Measurements from ENCODE around the gene PLEKHG2. TPM values are rescaled to one million over a fixed set of nuclear protein-coding genes. Genes with fewer than 3 reads are reported as not detected.

The PLEKHG2 gene
- total RNA-seq, 2 donors from 2014 or later, result 119 to 129 TPM

DNA sequence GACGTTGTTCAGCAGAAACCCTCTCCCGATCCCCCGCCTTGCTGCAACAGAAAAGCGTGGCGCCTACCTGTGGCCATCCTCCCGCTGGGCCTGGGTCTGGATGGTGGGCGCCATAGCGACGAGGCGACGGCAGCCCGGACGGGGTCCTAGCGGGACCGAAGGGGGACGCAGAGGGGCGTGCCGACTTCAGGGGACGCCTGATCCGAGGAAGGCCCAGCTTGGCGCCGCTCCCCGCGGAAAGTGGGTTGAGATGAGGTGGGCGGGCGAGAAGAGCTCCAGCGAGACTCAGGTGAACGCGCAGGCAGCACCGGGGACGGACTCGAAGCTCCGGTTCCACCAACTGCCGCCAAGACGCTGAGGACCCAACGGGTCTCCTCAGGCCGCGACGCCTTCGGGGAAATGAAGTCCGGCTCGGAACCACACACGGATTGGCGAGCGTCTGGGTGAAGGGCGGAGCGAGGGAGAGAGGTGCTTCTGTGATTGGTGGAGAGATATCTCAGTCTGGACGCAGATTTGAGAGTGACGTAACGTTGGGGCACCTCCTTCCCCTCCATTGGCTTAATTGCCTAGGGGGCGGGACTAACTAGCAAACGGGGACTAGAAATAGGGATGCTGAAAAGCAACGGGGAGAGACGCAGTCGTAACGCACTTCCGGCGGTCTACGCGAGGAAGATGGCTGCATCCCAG lies 21.6 kb upstream of the PLEKHG2 start, which contains the start of the genes MED29 and PAF1:
Gene MED29, plus strand, starts transcription at position 628 of the 687 bp plus-strand sequence. Its CDS starts 45 bp downstream, at position 673.
Gene PAF1, minus strand, starts transcription at position 356 of the 687 bp plus-strand sequence. Its CDS starts 242 bp downstream, at position 114.
- DNase-seq (peak; percentile 87 to 95 (median 88)), ATAC-seq (peak; percentile 92)
- Mint-ChIP-seq H3K27me3 (no peaks in the 10 kb centered on the region), H3K4me3 (peak within 1 kb of the TSS; percentile 98), H3K27ac (peak within 1 kb of the TSS; percentile 97), H3K36me3 (ENCODE audit: low read depth) (peaks cover 8% of the 10 kb centered on the region), H3K4me1 (peaks cover 33% of the 10 kb centered on the region)
- H3K9me3 ChIP-seq (ENCODE audit: control insufficient read depth, low read length, poor library complexity, severe bottlenecking), result no peaks in the 10 kb centered on the region

DNA sequence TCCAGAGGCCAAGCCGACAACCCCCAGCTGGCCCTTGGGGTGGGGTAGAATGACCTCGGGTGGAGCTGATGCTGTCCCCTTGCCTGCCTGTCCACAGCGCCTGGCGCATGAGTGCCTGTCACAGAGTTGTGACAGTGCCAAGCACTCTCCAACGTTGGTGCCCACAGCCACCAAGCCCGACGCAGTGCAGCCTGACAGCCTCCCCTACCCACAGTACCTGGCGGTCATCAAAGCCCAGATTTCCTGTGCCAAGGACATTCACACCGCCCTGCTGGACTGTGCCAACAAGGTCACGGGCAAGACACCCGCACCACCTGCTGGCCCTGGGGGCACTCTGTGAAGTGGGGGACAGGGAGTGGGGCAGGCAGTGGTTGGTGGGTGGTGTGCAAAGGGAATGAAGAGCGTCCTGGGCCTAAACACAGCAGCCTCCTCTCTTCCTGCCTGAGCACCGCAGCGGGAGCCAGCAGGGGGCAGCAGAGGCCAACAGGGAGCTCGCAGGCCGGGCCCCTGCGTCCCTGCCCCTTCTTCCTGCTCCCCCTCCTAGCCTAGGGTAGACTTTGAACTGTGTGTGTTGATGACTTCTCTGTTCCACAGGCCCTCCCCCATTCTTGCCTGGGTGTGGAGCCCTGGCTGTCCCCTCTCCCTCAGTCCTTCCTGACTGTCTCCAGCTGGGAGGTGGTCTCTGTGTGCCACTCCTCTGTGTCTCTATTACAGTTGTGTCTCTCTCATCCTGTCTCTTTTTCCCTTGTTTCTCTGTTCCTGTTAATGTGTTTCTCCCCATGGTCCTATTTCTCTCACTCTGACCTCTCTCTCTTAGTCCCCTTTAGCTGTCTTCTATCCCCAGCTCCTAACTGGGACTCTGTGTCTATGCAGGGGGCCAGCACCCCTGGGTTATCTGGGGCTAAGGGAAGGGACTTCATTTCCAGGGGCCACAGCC lies 14.8 kb upstream of the PLEKHG2 start:
- no peaks in the 10 kb centered on the region for H3K36me3 Mint-ChIP-seq (ENCODE audit: low read depth)
- H3K4me1 Mint-ChIP-seq, result peaks cover 43% of the 10 kb centered on the region
- H3K9me3 ChIP-seq (ENCODE audit: control insufficient read depth, low read length, poor library complexity, severe bottlenecking), result no peaks in the 10 kb centered on the region
- H3K4me3 Mint-ChIP-seq, result peak overlapping the region; percentile 71
- H3K27ac Mint-ChIP-seq, result peak overlapping the region; percentile 99
- ATAC-seq, result peak; percentile 52
- DNase-seq, result peak; percentile 85 to 94 (median 89)
- H3K27me3 Mint-ChIP-seq, result no peaks in the 10 kb centered on the region

DNA sequence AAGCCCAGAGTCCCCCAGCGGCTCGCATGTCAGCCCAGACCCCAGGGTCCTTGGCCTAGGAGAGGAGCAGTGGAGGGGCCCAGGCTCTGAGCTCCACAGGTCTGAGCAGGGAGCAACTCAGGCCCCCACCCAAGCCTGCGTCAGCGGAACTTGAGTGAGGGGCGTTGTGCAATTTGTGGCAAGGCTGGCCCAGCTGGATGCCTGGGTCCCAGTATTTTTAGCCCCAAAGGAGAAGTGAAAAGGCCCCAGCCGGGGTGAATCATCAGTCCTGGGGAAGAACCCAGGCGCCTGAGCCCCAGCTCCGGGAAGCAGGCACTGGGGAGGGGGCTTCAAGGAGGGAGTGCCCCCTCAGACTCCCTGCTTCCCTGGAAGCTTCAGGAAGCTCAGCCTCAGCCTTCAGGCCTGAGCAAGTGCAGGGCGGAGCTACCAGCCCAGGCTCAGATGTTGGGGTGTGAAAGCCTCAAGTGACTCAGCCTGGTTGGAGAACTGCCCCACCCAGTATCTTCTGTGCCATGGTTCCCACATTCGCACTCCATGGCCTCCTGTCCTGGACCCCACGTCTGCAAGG lies 14.1 kb upstream of the PLEKHG2 start:
- no peaks in the 10 kb centered on the region for H3K36me3 Mint-ChIP-seq (ENCODE audit: low read depth)
- H3K27me3 Mint-ChIP-seq, result no peaks in the 10 kb centered on the region
- peak overlapping the region; percentile 99 for H3K27ac Mint-ChIP-seq
- DNase-seq (no peak), ATAC-seq (no peak)
- peaks cover 45% of the 10 kb centered on the region for H3K4me1 Mint-ChIP-seq
- H3K9me3 ChIP-seq (ENCODE audit: control insufficient read depth, low read length, poor library complexity, severe bottlenecking), result no peaks in the 10 kb centered on the region
- H3K4me3 Mint-ChIP-seq, result peak overlapping the region; percentile 71

DNA sequence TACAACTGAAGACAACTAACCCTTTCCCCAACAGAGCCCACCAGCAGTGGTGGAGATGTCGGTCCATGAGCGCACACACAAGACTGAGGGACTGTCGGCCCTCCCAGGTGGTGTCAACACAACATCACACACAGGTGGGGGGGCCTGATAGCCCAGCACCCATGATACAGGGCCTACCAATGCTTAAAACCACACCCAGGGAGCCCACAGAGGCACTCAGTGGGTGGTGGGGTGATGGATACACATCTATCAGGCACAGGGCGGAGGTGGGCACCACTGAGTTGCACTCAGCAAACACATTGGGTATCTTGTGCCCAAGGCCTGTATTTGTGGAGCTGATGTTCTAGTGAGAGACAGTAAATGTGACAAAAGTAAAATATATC lies 12.8 kb upstream of the PLEKHG2 start:
- DNase-seq, result no peak
- peak overlapping the region; percentile 41 for H3K4me3 Mint-ChIP-seq
- no peaks in the 10 kb centered on the region for H3K9me3 ChIP-seq (ENCODE audit: control insufficient read depth, low read length, poor library complexity, severe bottlenecking)
- H3K36me3 Mint-ChIP-seq (ENCODE audit: low read depth), result no peaks in the 10 kb centered on the region
- peak overlapping the region; percentile 99 for H3K27ac Mint-ChIP-seq
- H3K4me1 Mint-ChIP-seq, result peaks cover 45% of the 10 kb centered on the region
- no peak for ATAC-seq
- H3K27me3 Mint-ChIP-seq, result no peaks in the 10 kb centered on the region

DNA sequence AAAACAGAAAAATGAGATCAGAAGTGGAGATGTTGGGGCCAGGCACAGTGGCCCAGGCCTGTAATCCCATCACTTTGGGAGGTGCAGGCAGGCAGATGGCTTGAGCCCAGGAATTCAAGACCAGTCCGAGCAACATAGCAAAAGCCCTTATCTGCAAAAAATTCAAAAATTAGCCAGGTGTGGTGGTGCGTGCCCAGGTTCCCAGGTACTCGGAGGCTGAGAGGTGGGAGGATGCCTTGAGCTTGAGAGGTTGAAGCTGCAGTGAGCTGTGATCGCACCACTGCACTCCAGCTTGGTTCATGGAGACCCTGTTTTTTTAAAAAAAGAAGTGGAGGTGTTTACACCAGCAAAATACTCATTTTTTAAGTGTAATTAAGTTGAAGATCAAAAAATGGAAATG lies 12.4 kb upstream of the PLEKHG2 start:
- no peaks in the 10 kb centered on the region for H3K9me3 ChIP-seq (ENCODE audit: control insufficient read depth, low read length, poor library complexity, severe bottlenecking)
- Mint-ChIP-seq H3K27me3 (no peaks in the 10 kb centered on the region), H3K4me1 (peaks cover 41% of the 10 kb centered on the region), H3K4me3 (peak overlapping the region; percentile 41), H3K27ac (peak overlapping the region; percentile 99), H3K36me3 (ENCODE audit: low read depth) (no peaks in the 10 kb centered on the region)
- ATAC-seq (no peak), DNase-seq (no peak)

DNA sequence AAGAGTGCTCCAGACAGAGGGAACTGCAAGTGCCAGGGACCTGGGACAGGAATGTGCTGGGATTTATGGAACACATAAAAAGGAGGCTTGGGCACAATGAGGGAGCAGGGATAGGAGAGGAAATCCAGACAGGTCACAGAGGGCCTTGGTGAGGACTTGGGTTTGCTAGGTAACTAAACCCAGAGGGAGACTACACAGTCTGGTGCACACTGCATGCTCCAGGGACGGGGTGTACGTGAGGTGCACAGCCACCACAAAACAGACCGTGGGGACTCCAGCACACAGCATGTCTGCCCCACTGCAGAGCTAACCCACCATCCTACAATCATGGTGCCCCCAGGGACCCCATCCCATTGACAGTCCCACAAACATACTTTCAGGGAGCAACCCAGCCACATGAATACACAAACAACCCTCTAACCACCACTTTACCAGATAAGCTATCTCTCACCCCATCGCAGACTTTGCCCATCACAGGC lies 11.4 kb upstream of the PLEKHG2 start:
- no peak for ATAC-seq
- no peak for DNase-seq
- H3K27me3 Mint-ChIP-seq, result no peaks in the 10 kb centered on the region
- H3K36me3 Mint-ChIP-seq (ENCODE audit: low read depth), result peaks cover under 1% of the 10 kb centered on the region
- H3K9me3 ChIP-seq (ENCODE audit: control insufficient read depth, low read length, poor library complexity, severe bottlenecking), result no peaks in the 10 kb centered on the region
- H3K27ac Mint-ChIP-seq, result peak overlapping the region; percentile 99
- peaks cover 40% of the 10 kb centered on the region for H3K4me1 Mint-ChIP-seq
- peak overlapping the region; percentile 89 for H3K4me3 Mint-ChIP-seq

DNA sequence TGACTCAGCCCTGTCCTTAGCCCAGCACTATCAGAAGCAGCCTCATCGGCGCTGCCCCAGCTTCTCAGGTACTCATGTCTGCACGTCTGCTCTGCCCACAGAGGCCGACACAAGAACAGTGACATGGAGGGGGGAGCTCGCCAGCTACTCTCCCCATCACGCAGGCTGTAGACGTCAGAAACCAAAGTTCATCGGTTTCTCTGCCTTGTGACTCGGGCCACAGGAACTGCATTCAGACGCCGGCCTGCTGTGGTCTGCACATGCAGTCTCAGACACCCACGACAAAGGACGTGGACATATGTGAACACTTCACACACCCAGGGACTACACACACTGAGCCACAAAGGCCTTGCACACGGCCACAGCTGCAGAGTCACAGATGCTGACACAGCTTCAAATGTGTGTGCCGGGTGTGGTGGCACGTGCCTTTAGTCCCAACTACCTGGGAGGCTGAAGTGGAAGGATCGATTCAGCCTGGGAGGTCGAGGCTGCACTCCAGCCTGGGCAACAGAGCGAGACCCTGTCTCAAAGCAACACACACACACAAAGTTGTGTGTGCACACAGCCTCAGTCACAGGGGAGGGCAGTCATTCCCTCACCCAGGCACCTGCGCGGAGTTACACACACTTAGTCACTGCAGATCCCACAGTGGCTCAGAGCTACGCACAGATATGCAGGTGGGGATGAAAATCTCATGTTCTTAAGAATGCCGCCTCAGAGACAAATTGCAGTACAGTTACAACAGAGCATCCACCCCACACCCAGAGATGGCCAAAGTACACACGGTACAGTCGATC lies 10.7 kb upstream of the PLEKHG2 start:
- DNase-seq (peak; percentile 68 to 88 (median 74)), ATAC-seq (peak; percentile 63)
- Mint-ChIP-seq H3K27me3 (no peaks in the 10 kb centered on the region), H3K4me1 (peaks cover 44% of the 10 kb centered on the region), H3K4me3 (peak overlapping the region; percentile 89), H3K27ac (peak overlapping the region; percentile 99), H3K36me3 (ENCODE audit: low read depth) (peaks cover 3% of the 10 kb centered on the region)
- H3K9me3 ChIP-seq (ENCODE audit: control insufficient read depth, low read length, poor library complexity, severe bottlenecking), result no peaks in the 10 kb centered on the region

DNA sequence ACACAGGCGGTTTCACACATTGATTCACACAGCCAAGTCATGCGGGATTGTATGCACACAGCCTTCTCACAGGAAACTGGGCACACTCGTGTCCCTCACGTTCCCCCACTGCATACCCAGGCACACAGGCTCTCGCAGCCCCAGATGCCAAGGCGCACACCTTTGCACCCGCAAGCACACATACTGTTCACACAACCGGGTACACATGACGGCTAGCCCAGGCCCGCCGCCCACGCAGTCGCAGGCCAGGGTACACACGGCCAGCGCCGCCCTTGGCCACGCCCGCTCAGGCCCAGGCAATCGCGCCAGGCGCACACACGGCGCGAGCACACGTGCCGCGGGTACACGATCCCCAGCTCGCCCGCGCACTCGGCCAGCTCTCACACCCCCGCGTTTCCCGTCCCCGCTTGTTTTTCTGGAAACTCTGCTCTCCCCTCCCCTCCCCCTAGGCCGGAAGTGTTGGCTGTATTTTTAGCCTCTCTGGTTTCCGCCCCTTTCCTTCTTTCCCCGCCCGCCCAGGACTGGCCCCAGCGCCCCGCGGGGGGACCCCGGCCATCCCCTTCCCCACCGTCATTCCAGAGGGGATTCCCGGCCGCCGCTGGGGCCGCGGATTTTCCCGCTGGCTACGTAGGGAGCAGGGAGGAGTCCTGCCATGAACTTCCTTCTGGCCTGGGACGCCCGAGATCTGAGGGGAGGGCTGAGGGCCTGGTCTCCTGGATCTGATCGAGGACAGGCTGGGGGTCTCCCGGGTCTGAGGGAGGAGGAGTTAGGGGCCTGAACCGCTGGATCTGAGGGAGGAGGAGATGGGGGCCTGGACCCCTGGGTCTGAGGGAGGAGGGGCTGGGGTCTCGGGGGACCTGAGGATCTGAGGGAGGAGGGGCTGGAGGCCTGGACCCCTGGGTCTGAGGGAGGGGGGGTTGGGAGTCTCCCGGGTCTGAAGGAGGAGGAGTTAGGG lies 9.8 kb upstream of the PLEKHG2 start:
- Mint-ChIP-seq H3K27ac (peak overlapping the region; percentile 99), H3K4me1 (peaks cover 48% of the 10 kb centered on the region), H3K36me3 (ENCODE audit: low read depth) (peaks cover 3% of the 10 kb centered on the region), H3K4me3 (peak overlapping the region; percentile 89), H3K27me3 (no peaks in the 10 kb centered on the region)
- no peaks in the 10 kb centered on the region for H3K9me3 ChIP-seq (ENCODE audit: control insufficient read depth, low read length, poor library complexity, severe bottlenecking)
- DNase-seq, result peak; percentile 61 to 83 (median 76)
- peak; percentile 5 for ATAC-seq

DNA sequence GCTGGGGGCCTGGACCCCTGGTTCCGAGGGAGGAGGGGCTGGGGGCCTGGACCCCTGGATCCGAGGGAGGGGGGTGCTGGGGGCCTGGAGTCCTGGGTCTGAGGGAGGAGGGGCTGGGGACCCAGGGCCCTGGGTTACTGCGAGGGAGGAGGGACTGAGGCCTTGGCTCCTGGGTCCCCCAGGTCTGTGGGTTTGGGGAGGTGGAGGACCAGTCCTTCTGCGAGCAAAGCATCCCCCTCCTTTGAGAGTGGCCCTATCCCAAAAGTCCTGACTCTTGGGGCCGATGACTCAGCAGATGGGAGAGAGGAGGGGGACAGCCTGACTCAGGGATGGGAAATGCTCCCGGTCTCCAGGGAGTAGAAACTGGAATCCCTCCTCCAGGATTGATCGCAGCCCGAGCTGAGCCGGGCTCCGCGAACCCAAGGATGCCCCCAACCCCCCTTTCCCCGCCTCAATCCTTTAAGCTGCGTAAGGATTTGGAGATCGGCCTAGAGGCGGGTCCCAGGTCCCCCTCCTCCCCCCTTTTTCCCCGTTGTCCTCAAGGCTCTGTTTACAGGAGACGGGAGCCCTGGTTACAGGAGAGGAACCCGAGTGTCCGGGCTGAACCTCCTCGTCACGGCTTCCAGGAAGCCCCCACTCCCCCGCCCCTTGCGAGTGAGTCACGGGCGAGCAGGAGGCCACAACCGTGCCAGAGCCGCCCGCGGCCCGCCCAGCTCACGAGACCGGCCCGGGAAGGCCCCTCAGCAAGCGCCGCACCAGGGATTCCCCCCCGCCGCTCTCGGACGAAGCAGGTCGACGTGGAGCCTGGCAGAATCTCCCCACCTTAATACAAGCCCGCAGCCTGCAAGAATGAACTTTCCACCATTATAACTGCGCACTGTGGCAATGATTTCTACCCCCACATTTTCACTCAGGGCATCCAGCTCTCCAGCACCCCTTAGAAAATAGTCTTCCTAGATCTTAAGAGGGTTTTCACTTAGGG lies 8.8 kb upstream of the PLEKHG2 start:
- ATAC-seq, result peak; percentile 52
- H3K9me3 ChIP-seq (ENCODE audit: control insufficient read depth, low read length, poor library complexity, severe bottlenecking), result no peaks in the 10 kb centered on the region
- no peaks in the 10 kb centered on the region for H3K27me3 Mint-ChIP-seq
- peak; percentile 96 to 98 (median 97) for DNase-seq
- H3K36me3 Mint-ChIP-seq (ENCODE audit: low read depth), result peaks cover 12% of the 10 kb centered on the region
- H3K27ac Mint-ChIP-seq, result peak overlapping the region; percentile 99
- H3K4me3 Mint-ChIP-seq, result peak overlapping the region; percentile 89
- H3K4me1 Mint-ChIP-seq, result peaks cover 51% of the 10 kb centered on the region

DNA sequence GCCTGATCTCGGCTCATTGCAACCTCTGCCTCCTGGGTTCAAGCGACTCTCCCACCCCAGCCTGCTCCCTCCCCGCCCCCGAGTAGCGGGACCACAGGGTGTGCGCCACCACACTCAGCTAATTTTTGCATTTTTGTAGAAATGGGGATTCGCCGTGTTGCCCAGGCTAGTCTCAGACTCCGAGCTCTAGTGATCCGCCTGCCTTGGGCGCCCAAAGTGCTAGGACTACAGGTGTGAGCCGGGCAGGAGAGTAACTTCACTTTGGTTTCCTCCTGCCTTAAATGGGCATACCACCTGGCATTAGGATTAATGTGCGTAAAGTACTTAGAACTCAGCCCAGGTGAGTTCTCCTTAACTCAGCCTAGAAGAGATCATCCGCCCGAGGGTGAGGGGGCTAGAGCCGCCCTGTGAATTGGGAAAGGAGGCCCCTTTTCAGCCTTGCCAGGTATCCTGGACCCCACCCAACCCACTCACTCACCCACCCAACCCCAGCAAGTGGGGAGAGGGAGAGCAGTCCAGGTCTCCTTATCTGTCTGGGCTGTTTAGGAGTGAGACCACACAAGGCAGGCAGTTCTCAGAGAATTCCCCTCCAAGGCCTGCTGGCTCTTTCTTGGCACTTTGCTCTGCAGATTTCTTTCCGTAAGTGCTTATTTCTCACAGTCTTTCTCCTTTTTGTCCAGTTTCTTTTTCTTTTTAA lies 7.1 kb upstream of the PLEKHG2 start:
- no peak for DNase-seq
- peak overlapping the region; percentile 94 for H3K4me3 Mint-ChIP-seq
- peaks cover 56% of the 10 kb centered on the region for H3K4me1 Mint-ChIP-seq
- peaks cover 18% of the 10 kb centered on the region for H3K36me3 Mint-ChIP-seq (ENCODE audit: low read depth)
- no peaks in the 10 kb centered on the region for H3K9me3 ChIP-seq (ENCODE audit: control insufficient read depth, low read length, poor library complexity, severe bottlenecking)
- no peaks in the 10 kb centered on the region for H3K27me3 Mint-ChIP-seq
- H3K27ac Mint-ChIP-seq, result peak overlapping the region; percentile 99
- ATAC-seq, result no peak

Measured in T-helper 17 cell (primary cell).